ENCODE data around the gene EFHB. TPM values are rescaled to one million over a fixed set of nuclear protein-coding genes. Genes with fewer than 3 reads are reported as not detected.

The EFHB gene
- total and polyA plus RNA-seq, 11 donors = 0.14 to 1.6 (median 0.85) TPM; not detected in 6

GRCh38 chr3:19931767-19932188 is 2.2 kb downstream of the EFHB start:
- no peak overlapping the region for H3K4me3 ChIP-seq
- peaks cover 0 to 19% (median 0%) of the 10 kb centered on the region in 12 donors for H3K4me1 ChIP-seq
- DNase-seq (no peak), ATAC-seq (no peak)
- intact Hi-C loops (cut with DNase I) = no loop called here
- no peaks in the 10 kb centered on the region for H3K9me3 ChIP-seq
- TF ChIP-seq, protein P1, sequence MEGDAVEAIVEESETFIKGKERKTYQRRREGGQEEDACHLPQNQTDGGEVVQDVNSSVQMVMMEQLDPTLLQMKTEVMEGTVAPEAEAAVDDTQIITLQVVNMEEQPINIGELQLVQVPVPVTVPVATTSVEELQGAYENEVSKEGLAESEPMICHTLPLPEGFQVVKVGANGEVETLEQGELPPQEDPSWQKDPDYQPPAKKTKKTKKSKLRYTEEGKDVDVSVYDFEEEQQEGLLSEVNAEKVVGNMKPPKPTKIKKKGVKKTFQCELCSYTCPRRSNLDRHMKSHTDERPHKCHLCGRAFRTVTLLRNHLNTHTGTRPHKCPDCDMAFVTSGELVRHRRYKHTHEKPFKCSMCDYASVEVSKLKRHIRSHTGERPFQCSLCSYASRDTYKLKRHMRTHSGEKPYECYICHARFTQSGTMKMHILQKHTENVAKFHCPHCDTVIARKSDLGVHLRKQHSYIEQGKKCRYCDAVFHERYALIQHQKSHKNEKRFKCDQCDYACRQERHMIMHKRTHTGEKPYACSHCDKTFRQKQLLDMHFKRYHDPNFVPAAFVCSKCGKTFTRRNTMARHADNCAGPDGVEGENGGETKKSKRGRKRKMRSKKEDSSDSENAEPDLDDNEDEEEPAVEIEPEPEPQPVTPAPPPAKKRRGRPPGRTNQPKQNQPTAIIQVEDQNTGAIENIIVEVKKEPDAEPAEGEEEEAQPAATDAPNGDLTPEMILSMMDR (IDR thresholded peaks at IDR 0.05) = no peak
- H3K36me3 ChIP-seq = no peaks in the 10 kb centered on the region
- 73 to 82% (median 79%) methylated on average over 1 of the region's 1 CpG for WGBS, 4 donors
- peak overlapping the region in 1 of 12 donors; percentile 67 for H3K27ac ChIP-seq
- H3K27me3 ChIP-seq = peaks cover 0 to 11% (median 0%) of the 10 kb centered on the region in 9 donors

GRCh38 chr3:19931180-19931692 is 2.8 kb downstream of the EFHB start:
- Histone ChIP-seq H3K9me3 (no peaks in the 10 kb centered on the region), H3K4me1 (peaks cover 0 to 19% (median 0%) of the 10 kb centered on the region in 12 donors), H3K4me3 (no peak overlapping the region), H3K27me3 (peaks cover 0 to 11% (median 0%) of the 10 kb centered on the region in 9 donors), H3K27ac (peak overlapping the region in 1 of 12 donors; percentile 67), H3K36me3 (no peaks in the 10 kb centered on the region)
- DNase-seq = no peak
- intact Hi-C loops (cut with DNase I) = no loop called here
- 53 to 65% (median 57%) methylated on average over 2 of the region's 2 CpGs for WGBS, 4 donors
- ATAC-seq = peak in 1 of 4 donors; percentile 51
- TF ChIP-seq POLR2A (IDR thresholded peaks at IDR 0.05) = no peak
- TF ChIP-seq, protein P1 (IDR thresholded peaks at IDR 0.05) = no peak

DNA sequence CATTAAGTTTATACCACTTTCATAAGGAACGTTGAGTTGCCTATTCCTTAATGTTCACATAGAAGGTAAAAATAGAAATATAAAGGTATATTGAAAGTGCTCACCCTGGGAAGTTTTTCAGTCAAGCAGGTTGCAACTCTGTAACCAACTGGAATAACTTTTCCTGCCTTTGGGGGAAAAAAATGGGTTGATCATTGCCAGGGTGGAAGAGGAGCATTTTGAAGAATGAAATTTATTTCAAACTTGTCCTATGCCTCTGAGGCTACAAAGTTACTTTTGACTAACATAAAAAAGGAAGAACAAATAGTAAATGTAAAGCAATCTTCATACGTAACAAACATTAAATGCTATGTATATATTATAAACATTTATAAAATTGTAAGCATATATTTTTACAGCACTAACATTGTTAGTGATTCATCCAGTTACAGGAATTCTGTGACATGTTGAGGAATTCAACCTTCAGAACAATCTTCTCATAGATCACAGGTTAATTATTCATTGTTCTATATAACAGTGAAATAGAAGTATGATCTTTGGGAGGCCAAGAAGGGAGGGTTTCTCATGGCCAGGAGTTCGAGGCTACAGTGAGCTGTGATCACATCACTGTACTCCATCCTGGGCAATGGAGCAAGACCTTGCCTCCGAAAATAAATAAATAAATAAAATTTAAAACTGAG is 13.5 kb downstream of the EFHB start:
- DNase-seq (no peak), ATAC-seq (no peak)
- TF ChIP-seq, protein P1 (IDR thresholded peaks at IDR 0.05) = no peak
- no peak for TF ChIP-seq POLR2A (IDR thresholded peaks at IDR 0.05)
- Histone ChIP-seq H3K27me3 (no peaks in the 10 kb centered on the region), H3K9me3 (no peaks in the 10 kb centered on the region), H3K4me1 (no peaks in the 10 kb centered on the region), H3K4me3 (no peak overlapping the region), H3K27ac (no peak overlapping the region), H3K36me3 (no peaks in the 10 kb centered on the region)
- WGBS, 4 donors = 78 to 89% (median 83%) methylated on average over 4 of the region's 4 CpGs
- intact Hi-C loops (cut with DNase I) = no loop called here

GRCh38 chr3:19917167-19917566 is 16.9 kb downstream of the EFHB start:
- TF ChIP-seq, protein P1 (IDR thresholded peaks at IDR 0.05) = no peak
- no peak for TF ChIP-seq POLR2A (IDR thresholded peaks at IDR 0.05)
- no peaks in the 10 kb centered on the region for H3K27me3 ChIP-seq
- no peak overlapping the region for H3K27ac ChIP-seq
- H3K9me3 ChIP-seq = peaks cover 0 to 20% (median 10%) of the 10 kb centered on the region in 12 donors
- H3K4me3 ChIP-seq = no peak overlapping the region
- ATAC-seq = no peak
- no peaks in the 10 kb centered on the region for H3K4me1 ChIP-seq
- DNase-seq = no peak
- intact Hi-C loops (cut with DNase I) = no loop called here
- no peaks in the 10 kb centered on the region for H3K36me3 ChIP-seq
- 93 to 100% (median 95%) methylated on average over 1 of the region's 1 CpG for WGBS, 4 donors

All from heart left ventricle (tissue), 16 donors.